ENCODE measurements around the gene RGS9. TPM values are rescaled to one million over a fixed set of nuclear protein-coding genes. Genes with fewer than 3 reads are reported as not detected.

Gene RGS9
- total and polyA plus RNA-seq, 2 of the 13 experiments (the other 11 are each of a cell fraction or from before 2014, with no cell fraction given) = 0.44 to 0.74 TPM

DNA sequence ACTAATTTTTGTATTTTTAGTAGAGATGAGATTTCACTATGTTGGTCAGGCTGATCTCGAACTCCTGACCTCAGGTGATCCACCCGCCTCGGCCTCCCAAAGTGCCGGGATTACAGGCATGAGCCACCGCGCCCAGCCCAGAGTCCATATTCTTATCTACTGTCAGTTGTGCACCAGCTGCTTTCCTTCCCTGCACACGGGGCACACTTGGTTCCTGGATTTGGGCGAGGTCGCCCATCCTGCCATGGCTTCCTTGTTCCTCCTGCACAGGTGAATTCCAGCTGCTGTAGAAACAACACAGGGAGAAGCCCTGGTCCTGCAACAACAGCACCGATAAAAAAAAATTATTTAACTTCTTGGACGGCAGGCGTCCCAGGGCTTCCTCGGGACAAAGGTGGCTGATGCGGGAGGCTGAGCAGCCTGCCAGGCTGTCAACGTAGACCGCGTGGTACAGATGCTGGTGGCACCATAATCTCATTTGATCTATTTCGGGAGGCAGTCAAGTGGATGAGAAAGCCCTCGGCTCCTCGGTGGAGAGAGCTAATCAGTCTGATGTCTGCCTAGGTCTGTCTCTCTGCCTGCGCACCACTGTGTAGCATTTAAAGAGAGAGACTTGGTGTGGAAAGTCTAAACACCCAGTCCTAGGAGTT lies 19.1 kb downstream of the RGS9 start:
- Histone ChIP-seq H3K36me3 (replicated peaks in 1 of 2; ENCODE audit: control insufficient read depth in 1 of 2, insufficient read depth in 2 of 2, low read length in 2 of 2) (no peaks in the 10 kb centered on the region), H3K27me3 (ENCODE audit: control insufficient read depth in 1 of 2, insufficient read depth in 2 of 2, low read length in 2 of 2) (peaks cover 5 to 53% of the 10 kb centered on the region in 2 experiments; a peak in 4 of 5 replicates), H3K9me3 (ENCODE audit: low read length) (no peaks in the 10 kb centered on the region), H3K4me3 (replicated peaks in 1 of 3; ENCODE audit: insufficient read depth in 1 of 3, low read depth in 2 of 3, low read length in 3 of 3) (no peak overlapping the region), H2AFZ (ENCODE audit: low read length) (no peak overlapping the region), H3K4me1 (ENCODE audit: insufficient read depth, low read length) (no peaks in the 10 kb centered on the region), H4K20me1 (ENCODE audit: insufficient read depth, low read length) (no peaks in the 10 kb centered on the region), H3K27ac (ENCODE audit: extremely low read length, insufficient read depth, low read length) (no peak overlapping the region), H3K79me2 (ENCODE audit: insufficient read depth, low read length) (no peaks in the 10 kb centered on the region), H3K4me2 (ENCODE audit: low read depth, low read length) (no peak overlapping the region), H3K9ac (ENCODE audit: insufficient read depth, low read depth, low read length) (no peak overlapping the region)
- WGBS (ENCODE audit: low lambda C conversion rate) = 62% methylated on average over 21 of the region's 21 CpGs
- DNase-seq (ENCODE audit: low spot score) (no peak), ATAC-seq (no peak), FAIRE-seq (no peak)
- BruUV-seq (replicated peaks) = no TSS peak
- in situ Hi-C loops (cut with HindIII; ENCODE audit: extremely low pct_ligation_motif_present, low pct_unique_long_range_greater_than_20kb) (no loop called here), intact Hi-C loops (cut with micrococcal nuclease; ENCODE audit: unreplicated experiment) (no loop called here)
- ChIA-PET POLR2A (no interaction called here), CTCF (ENCODE audit: low intra/inter-chr PET ratio, low total read pairs) (no interaction called here)
- TF ChIP-seq KMT2B (CRISPR knock-in tag; IDR thresholded peaks at IDR 0.05) (no peak), TGIF2 (CRISPR knock-in tag; IDR thresholded peaks at IDR 0.05) (no peak), GATAD2A (CRISPR knock-in tag; IDR thresholded peaks at IDR 0.05) (no peak), ZNF678 (CRISPR knock-in tag; IDR thresholded peaks at IDR 0.05) (no peak), ZNF713 (CRISPR knock-in tag; IDR thresholded peaks at IDR 0.05) (no peak), ZNF569 (CRISPR knock-in tag; IDR thresholded peaks at IDR 0.05; ENCODE audit: borderline replicate concordance) (no peak), FOXK2 (IDR thresholded peaks at IDR 0.05) (no peak), ZNF607 (CRISPR knock-in tag; IDR thresholded peaks at IDR 0.05; ENCODE audit: borderline replicate concordance) (no peak), ZNF34 (CRISPR knock-in tag; IDR thresholded peaks at IDR 0.05; ENCODE audit: borderline replicate concordance) (no peak), ZXDC (CRISPR knock-in tag; IDR thresholded peaks at IDR 0.05) (no peak), NFYB (CRISPR knock-in tag; IDR thresholded peaks at IDR 0.05) (no peak)
- TF ChIP-seq, protein P1, sequence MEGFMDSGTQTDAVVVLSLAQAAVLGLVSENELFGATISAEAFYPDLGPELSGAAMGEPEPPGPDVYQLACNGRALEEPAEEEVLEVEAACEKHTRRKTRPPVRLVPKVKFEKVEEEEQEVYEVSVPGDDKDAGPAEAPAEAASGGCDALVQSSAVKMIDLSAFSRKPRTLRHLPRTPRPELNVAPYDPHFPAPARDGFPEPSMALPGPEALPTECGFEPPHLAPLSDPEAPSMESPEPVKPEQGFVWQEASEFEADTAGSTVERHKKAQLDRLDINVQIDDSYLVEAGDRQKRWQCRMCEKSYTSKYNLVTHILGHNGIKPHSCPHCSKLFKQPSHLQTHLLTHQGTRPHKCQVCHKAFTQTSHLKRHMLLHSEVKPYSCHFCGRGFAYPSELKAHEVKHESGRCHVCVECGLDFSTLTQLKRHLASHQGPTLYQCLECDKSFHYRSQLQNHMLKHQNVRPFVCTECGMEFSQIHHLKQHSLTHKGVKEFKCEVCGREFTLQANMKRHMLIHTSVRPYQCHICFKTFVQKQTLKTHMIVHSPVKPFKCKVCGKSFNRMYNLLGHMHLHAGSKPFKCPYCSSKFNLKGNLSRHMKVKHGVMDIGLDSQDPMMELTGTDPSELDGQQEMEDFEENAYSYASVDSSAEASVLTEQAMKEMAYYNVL (CRISPR knock-in tag; IDR thresholded peaks at IDR 0.05; ENCODE audit: borderline replicate concordance) = no peak
- TF ChIP-seq, protein P2, sequence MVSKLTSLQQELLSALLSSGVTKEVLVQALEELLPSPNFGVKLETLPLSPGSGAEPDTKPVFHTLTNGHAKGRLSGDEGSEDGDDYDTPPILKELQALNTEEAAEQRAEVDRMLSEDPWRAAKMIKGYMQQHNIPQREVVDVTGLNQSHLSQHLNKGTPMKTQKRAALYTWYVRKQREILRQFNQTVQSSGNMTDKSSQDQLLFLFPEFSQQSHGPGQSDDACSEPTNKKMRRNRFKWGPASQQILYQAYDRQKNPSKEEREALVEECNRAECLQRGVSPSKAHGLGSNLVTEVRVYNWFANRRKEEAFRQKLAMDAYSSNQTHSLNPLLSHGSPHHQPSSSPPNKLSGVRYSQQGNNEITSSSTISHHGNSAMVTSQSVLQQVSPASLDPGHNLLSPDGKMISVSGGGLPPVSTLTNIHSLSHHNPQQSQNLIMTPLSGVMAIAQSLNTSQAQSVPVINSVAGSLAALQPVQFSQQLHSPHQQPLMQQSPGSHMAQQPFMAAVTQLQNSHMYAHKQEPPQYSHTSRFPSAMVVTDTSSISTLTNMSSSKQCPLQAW (CRISPR knock-in tag; IDR thresholded peaks at IDR 0.05) = no peak
- TF ChIP-seq, protein P3, sequence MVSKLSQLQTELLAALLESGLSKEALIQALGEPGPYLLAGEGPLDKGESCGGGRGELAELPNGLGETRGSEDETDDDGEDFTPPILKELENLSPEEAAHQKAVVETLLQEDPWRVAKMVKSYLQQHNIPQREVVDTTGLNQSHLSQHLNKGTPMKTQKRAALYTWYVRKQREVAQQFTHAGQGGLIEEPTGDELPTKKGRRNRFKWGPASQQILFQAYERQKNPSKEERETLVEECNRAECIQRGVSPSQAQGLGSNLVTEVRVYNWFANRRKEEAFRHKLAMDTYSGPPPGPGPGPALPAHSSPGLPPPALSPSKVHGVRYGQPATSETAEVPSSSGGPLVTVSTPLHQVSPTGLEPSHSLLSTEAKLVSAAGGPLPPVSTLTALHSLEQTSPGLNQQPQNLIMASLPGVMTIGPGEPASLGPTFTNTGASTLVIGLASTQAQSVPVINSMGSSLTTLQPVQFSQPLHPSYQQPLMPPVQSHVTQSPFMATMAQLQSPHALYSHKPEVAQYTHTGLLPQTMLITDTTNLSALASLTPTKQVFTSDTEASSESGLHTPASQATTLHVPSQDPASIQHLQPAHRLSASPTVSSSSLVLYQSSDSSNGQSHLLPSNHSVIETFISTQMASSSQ (IDR thresholded peaks at IDR 0.05; ENCODE audit: low read depth) = no peak
- TF ChIP-seq, protein P3 (CRISPR knock-in tag; IDR thresholded peaks at IDR 0.05; ENCODE audit: borderline replicate concordance) = no peak

All from HepG2 (cell line).